Thyroid gland (tissue), 4 donors: Measurements from ENCODE around the gene HOXB3. TPM values are rescaled to one million over a fixed set of nuclear protein-coding genes. Genes with fewer than 3 reads are reported as not detected.

Experiments
- DNase-seq, 2 donors: peaks; one replicate each; pipeline ENCODE4 v3.0.0-alpha.2; 2019
- H3K27ac ChIP-seq, 3 donors: fragments of 200-600 bp; sonication (generic); 1 replicate in 2 of 3; 2 replicates in 1 of 3; pipeline ENCODE4 v1.5.1; 2016 to 2019; ENCODE audit warnings: mild to moderate bottlenecking in 1 of 3, moderate library complexity in 1 of 3
- H3K27me3 ChIP-seq: fragments of 200-600 bp; sonication (generic); one replicate; pipeline ENCODE4 v1.5.1; 2019
- H3K36me3 ChIP-seq, 2 donors: fragments of 200-600 bp; sonication (generic); one replicate each; pipeline ENCODE4 v1.5.1; 2016 to 2019
- H3K4me1 ChIP-seq, 2 donors: fragments of 200-600 bp; sonication (generic); one replicate each; pipeline ENCODE4 v1.5.1; 2017 to 2019
- H3K4me3 ChIP-seq, 3 donors: fragments of 200-600 bp; sonication (generic); replicated peaks in 1 of 3; 1 replicate in 2 of 3; 2 replicates in 1 of 3; pipeline ENCODE4 v1.5.1; 2016; ENCODE audit warnings: mild to moderate bottlenecking in 1 of 3
- H3K9me3 ChIP-seq: fragments of 200-600 bp; sonication (generic); one replicate; pipeline ENCODE4 v1.5.1; 2017
- CTCF ChIP-seq, 6 experiments: fragments of 200-600 bp in 3 of 6; fragments of 450-650 bp in 3 of 6; sonication (generic) in 3 of 6; IDR thresholded peaks; one replicate each; pipeline ENCODE4 v1.5.1; 2016 to 2019; ENCODE audit warnings: antibody characterized with exemption in 6 of 6, mild to moderate bottlenecking in 2 of 6, inconsistent platforms in 1 of 6, moderate library complexity in 1 of 6
- POLR2A ChIP-seq, 2 donors: fragments of 450-650 bp; IDR thresholded peaks; one replicate each; pipeline ENCODE4 v1.6.1; 2017; ENCODE audit warnings: antibody characterized with exemption in 2 of 2, mild to moderate bottlenecking in 2 of 2, moderate library complexity in 1 of 2
- WGBS, 2 donors: methylation state at CpG; one replicate each; pipeline ENCODE4 v1.1.5; 2017; 5-methylcytosine and 5-hydroxymethylcytosine counted together
- intact Hi-C: fragments of 100-400 bp; cut with DNase I; formaldehyde crosslinking; loops from one replicate; pipeline ENCODE4 v1.15.1; 2023
- total RNA-seq, 4 donors: library from RNA; depleted of rRNA; stranded (reverse); fragments of >200 nt; gene quantifications; one replicate each; pipeline ENCODE4 v1.2.3, GENCODE V29; 2016

The HOXB3 gene
- total RNA-seq, result 1 to 10 TPM; 1.5 to 6.7 (median 4.3) TPM

GRCh38 chr17:48589831-48590606 is at the start of gene HOXB3:
HOXB3 (minus strand) TSS chr17:48590241; CDS start chr17:48552474, 37,767 bp downstream.
- TF ChIP-seq CTCF (IDR thresholded peaks at IDR 0.05), result no peak
- TF ChIP-seq POLR2A (IDR thresholded peaks at IDR 0.05), result no peak
- no peak within 1 kb of the TSS for H3K4me3 ChIP-seq
- no peaks in the 10 kb centered on the region for H3K9me3 ChIP-seq
- no peak within 1 kb of the TSS for H3K27ac ChIP-seq
- H3K36me3 ChIP-seq, result no peaks in the 10 kb centered on the region
- no peak for DNase-seq
- peaks cover 55% of the 10 kb centered on the region for H3K27me3 ChIP-seq
- 51 to 69% methylated on average over 23 of the region's 23 CpGs for WGBS, 2 donors
- H3K4me1 ChIP-seq, result peaks cover 0 to 26% of the 10 kb centered on the region in 2 donors
- intact Hi-C loops, result loop anchor here (10.0 kb wide), 1 partner anchor 405 kb away; the partner anchor contains the start of gene IGF2BP1

GRCh38 chr17:48639136-48639535 is 49.1 kb upstream of the HOXB3 start:
- WGBS, 2 donors, result 10 to 12% methylated on average over 5 of the region's 5 CpGs
- H3K9me3 ChIP-seq, result no peaks in the 10 kb centered on the region
- DNase-seq, result no peak
- intact Hi-C loops, result no loop called here
- H3K27me3 ChIP-seq, result peaks cover 64% of the 10 kb centered on the region
- H3K4me1 ChIP-seq, result peaks cover 0 to 4% of the 10 kb centered on the region in 2 donors
- no peak overlapping the region for H3K4me3 ChIP-seq
- no peaks in the 10 kb centered on the region for H3K36me3 ChIP-seq
- no peak for TF ChIP-seq POLR2A (IDR thresholded peaks at IDR 0.05)
- no peak for TF ChIP-seq CTCF (IDR thresholded peaks at IDR 0.05)
- no peak overlapping the region for H3K27ac ChIP-seq

- H3K9me3 ChIP-seq, result no peaks in the 10 kb centered on the region
- no peak overlapping the region for H3K27ac ChIP-seq
- no peak for TF ChIP-seq CTCF (IDR thresholded peaks at IDR 0.05)
- H3K4me3 ChIP-seq, result no peak overlapping the region
- H3K4me1 ChIP-seq, result peaks cover 4% of the 10 kb centered on the region in 2 donors
- no peaks in the 10 kb centered on the region for H3K36me3 ChIP-seq
- no peak for DNase-seq
- 19 to 23% methylated on average over 18 of the region's 18 CpGs for WGBS, 2 donors
- peaks cover 78% of the 10 kb centered on the region for H3K27me3 ChIP-seq
- intact Hi-C loops, result no loop called here
Observed at GRCh38 chr17:48637323-48638260, 47.6 kb upstream of the HOXB3 start.

- H3K36me3 ChIP-seq, result no peaks in the 10 kb centered on the region
- intact Hi-C loops, result no loop called here
- no peak overlapping the region for H3K27ac ChIP-seq
- 2 to 3% methylated on average over 31 to 38 of the region's 39 CpGs for WGBS, 2 donors
- H3K4me3 ChIP-seq, result no peak overlapping the region
- H3K9me3 ChIP-seq, result no peaks in the 10 kb centered on the region
- peaks cover 4% of the 10 kb centered on the region in 2 donors for H3K4me1 ChIP-seq
- H3K27me3 ChIP-seq, result peaks cover 73% of the 10 kb centered on the region
- peak; percentile 55 to 57 for DNase-seq
- peak in 2 of 6 experiments; percentile 23 to 40 for TF ChIP-seq CTCF (IDR thresholded peaks at IDR 0.05)
- TF ChIP-seq POLR2A (IDR thresholded peaks at IDR 0.05), result no peak
Observed at GRCh38 chr17:48636177-48637018, 46.4 kb upstream of the HOXB3 start.
